ENCODE data around the gene SPON1.

SPON1 gene

DNA sequence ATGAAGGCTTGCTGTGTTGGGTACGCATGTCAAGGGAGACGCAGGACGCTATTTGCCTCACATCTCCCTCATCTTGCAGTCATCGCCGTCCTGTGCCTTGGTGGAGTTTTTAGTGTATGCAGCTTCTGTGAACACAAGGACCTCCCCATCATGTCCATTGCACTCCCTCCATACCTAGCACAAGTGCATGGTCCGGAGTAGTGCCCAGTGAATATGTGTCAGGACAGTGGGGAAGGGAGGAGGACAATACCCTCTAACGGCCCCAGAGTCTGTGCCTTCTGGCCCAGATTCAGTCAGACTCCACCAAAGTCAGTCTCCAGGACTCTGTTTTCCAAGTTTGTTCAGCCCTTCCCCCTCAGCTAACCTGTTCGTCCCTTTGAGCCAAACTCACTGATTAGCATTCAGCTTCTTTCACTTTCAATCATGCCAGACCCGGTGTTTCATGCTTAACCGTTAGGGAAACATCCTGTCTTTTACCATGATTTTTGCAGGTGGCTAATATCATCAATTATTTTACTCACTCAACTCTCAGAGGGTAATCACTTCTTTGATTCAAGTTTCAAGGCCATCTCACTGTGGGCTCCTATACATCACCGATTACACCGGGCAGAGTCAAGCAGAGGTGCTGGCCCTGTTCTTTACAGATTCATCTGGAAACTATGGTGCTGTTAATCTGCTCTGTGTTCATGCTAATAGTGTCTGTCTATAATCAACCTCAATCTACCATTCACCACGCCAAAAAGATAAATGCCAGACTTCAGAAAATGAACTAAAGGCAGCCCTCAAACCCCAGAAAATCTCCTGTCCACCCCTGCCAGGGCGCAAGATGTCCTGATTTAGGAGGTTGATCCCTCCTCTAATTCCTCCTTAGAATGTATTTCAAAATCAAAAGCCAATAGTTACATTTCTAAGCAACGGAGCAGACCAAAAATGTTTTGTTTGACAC is 240.0 kb downstream of the SPON1 start:
- no peak for DNase-seq

DNA sequence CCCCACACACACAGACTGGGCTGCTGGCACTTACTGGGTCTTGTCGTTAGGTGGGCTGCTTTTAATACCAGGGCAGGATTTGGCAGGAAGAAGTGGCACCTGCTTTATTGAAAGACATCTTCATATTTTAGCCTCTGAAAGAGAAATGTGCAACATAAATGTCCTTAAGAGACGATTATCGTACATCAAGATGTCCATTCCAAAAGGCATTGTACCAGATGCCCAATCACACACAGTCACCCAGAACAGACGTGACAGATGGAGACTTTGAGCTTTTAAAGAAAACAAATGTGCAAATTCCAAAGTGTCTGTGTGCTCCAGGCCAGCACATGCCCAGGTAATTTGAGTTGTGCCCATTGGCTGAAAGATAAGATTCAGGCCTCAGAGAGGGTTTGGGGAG is 240.8 kb downstream of the SPON1 start:
- no peak for DNase-seq

DNA sequence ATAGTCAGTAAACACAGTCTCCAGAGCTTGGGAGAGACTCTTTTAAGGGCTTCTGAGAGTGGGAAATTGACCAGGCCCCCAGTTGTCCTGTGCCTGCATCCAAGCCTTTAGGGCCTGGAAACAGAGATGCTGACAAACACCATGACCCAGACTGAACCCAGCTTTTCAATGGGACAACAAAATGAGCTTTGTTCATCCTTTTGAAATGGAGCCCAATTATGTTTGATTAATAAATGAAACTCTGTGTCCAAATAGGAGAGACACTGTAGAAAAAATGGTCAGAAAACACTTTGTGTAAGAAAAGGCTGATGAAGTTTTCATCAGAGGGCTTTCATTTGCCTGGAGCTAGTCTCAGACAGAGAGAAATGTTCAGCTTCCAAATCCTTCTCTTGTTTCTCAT is 250.5 kb downstream of the SPON1 start:
- DNase-seq: no peak

DNA sequence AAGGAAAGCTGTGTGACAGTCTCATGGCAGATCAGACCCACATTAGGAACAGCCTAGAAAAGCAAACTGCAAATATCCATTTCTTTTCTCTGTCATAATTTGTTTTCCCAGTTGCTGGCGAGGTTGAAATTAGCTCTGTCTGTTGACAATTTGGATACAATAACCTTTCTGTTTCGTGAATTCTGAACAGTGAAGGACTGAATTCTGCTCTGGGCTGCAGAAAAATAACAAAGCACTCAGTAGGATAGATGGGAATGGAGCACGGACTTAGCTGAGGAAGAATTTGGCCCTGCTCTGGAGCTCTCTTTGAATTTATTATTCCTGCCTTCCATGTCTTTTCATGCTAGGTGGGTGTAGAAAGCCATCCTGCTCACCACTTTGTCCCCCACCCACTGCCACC is 256.2 kb downstream of the SPON1 start:
- DNase-seq: no peak

DNA sequence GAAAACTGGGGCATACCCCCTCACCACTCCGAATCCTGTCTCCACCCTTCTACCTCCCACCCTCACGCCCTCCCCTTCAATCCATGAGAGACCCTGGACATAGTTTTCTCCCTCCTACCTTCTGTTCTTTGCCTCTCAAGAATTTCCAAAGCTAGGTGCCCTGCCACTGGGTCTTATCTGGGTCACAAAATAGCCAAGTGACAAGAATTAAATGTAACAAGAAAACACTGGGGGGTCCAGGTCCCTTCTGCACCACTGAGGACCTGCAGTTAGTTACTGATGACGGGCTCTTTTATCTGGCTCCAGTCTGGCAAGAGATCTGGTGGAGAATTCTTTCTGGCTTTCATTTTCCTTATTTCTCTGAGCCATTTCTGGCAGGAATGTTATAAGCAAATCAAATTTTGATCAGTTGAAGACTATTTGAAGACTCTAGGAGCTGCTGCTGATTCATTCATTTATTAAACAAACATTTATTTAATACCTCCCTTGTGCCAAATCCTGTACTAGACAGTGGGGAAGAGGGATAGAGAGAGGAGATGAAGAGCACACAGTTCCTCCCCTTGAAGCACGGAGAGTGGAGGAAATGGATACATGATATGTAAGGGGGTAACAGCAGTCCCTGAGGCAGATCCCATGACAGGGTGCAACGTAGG is 261.2 kb downstream of the SPON1 start:
- no peak for DNase-seq

DNA sequence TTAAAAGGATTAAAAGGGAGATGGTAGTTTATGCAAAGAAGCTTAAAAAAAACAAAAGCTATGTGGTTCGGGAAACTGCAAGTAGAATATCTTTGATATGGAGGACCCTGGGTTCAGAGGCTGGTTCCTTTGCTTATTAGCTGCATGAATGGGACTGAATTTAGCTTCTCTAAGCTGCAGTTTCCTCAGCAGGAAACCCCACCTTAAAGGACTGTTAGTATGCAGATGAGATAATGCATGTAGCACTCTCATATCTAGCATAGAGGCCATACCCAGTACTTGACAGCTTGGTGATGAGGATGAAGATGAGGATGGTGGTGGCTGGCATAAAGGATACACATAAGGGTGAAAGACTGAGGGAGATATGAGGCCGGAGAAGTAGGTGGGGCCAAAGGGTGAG is 261.9 kb downstream of the SPON1 start:
- DNase-seq: no peak

DNA sequence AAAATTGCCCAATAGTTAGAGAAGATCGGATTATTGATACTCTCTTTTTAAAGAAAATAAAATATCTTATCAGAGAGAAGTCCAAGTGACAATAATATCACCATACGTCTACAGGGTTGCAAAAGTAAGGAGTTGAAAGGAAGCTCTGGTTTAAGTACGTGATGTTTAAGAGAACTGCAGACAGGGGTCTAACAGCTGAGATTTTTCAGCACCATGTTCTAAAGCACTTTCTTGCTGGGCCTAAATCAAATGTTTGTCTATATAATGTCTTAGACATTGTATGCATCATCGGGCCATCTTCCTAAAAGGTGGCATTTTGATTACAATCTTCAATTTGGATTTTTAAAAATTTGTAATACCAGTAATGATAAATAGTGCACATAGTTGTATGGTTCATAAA is 263.1 kb downstream of the SPON1 start:
- DNase-seq: no peak

DNA sequence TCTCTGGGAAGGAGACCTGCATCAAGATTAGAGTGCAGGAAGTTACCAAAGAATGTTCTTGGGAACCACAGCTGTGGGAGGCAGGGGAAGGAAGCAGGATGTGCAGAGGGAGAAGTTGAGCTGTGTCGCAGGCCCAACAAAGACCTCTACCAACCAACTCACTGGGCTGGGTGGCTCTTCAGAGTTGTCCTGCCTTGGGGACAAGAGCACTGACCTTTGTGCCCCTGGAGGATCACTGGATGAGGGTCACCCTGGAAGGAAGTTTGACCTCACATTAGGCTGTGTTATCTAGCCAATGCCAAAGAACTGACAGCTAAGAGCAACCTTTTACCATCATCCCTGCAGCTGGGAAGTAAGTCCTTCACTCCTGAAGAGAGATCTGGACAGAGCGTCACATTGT is 265.8 kb downstream of the SPON1 start:
- DNase-seq: no peak

DNA sequence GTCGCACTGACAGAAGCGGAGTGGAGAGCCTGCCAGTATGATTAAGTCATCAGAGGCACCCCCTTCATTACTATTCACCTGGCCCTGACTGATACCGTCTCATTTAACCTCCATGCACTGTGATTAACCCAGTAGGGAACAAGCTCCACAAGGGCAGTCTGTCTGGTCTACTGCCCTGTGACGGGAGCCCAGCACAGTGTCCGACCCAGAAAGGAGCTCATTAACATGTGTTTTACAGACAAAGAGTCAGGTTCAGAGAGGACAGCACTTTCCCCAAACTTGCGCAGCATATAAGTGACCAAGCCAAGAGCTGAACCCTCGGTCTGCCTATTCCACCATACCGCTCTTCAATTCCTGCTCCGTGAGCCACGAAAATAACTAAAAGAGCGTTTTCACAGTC is 266.9 kb downstream of the SPON1 start:
- no peak for DNase-seq

DNA sequence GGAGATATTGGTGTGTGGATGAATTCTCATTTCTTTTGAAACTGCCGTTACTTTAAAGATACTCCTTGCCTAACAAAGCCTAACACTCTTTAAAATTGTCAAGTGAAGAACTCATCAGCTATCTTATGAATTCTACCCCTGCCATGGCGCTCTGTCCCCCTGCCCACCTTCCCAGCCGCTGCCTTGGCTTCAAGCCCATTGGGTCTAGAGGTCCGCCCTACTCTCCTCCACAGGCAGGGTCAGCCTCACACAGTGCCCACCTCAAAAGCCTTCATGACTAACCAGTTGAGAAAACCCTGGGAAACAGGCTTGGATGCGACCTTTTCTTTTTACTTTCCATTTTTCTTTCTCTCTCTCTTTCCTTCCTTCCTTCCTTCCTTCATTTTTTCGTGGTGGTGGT is 267.9 kb downstream of the SPON1 start:
- DNase-seq: no peak

DNA sequence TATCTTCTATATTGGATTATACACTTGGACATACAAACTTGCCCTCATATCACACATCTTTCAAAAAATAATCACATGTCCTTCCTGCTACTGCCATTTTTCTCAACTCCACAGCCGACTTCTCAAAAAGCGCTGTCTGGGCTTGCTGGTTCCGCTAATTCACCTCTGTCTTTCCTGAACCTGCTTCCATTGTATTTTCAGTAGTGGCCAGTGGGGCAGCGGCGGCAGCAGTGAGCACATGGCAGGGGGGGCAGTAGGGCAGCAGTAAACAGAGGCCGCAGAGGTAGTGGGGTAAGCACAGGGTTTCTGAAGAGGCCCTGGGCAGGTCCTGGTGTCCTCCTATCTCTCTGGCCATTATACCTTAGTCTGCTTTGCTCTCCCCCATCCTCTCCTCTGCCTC is 270.1 kb downstream of the SPON1 start:
- DNase-seq: no peak

DNA sequence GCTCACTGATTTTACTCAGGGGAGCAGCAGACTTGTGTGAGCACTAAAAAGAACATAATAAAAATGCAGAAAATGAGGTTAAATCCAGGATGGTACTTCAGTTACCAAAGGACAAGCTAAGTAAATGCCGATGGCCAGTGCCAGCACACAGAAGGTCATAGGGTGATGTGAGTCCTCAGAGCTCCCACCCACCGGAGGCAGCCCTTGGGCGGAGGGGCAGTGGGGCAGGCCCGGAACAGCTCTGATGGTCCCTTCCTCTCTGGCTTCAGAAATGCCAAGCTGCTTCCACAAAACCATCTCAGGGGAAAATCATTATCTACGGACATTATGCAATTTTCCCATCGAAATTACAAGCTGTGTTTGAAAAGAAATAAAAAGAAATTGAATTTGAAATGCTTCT is 271.9 kb downstream of the SPON1 start:
- no peak for DNase-seq

DNA sequence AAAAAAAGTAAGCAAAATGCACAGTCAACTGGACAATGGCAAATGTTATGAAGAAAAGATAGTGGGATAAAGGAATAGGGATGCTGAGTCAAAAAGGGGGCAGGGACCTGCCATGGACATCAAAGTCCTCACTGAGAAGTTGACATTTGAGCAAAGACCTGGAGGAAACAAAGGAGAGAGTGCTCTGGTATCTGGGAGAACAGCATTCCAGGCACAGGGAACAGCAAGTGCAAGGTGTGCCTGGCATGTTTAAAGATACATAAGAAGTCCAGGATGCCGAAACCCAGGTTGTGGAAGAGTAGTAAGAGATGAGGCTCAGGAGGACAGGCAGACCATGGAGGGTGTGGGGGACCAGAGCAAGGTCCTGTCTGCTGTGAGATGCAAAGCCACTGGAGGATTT is 273.2 kb downstream of the SPON1 start:
- no peak for DNase-seq

DNA sequence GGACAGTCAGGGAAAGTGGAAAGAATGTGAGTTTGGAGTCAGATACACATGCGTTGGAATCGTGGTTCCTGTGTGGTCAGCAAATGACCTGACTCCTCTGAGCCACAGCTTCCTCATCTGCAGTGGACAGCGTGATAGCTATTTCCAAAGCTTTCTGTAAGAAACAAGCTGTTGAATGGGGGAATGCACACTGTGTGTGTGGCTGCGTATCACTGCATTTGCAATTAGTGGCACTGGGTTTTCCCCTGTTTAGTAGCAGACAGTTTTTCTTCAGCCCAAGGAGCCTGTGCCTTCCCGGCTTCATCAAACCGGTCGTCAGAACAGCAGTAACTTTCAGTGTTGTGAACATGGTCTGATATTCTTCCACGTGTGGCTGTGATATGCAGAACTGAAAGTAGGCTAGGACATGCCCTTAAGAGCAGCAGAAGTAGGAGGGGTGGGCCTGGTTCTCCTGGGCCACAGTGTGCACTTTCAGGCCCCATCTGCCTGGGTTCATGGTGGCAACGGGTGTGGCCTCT is 275.0 kb downstream of the SPON1 start:
- DNase-seq: no peak

DNA sequence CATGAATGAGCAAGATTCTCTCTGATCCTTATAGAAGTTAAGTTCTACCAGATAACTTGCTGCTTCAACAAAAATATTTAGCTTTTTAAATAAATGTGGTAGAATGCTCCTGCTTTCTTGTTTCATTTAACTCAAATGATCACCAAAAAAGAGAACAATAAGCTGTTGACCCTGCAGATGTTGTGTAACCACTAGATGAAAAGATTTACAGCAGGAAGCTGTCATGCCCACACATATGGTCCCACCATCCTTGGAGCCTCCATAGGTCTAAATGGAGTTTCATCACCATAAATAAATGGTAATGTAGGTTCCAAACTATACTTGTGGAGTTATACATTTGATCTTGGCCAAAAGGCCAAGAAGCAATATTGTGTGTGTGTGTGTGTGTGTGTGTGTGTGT is 277.7 kb downstream of the SPON1 start:
- DNase-seq: no peak

DNA sequence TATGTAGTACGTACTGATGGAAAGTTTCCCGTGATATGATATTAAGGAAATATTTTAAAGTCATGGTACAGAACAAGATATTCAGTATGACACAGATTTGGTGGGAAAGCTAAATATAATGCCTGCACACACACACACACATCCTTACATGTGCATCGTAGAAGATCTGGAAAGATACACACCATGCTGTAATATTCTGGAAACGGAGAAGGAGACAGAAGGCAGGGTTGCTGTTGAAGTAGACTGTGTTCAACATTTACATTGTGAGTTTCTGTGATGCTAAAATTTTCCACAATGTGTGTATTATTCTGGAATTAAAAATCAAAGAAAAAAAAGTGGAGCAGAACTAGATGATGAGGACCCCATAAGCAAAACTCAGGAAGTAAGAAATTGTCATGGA is 278.4 kb downstream of the SPON1 start:
- no peak for DNase-seq

DNA sequence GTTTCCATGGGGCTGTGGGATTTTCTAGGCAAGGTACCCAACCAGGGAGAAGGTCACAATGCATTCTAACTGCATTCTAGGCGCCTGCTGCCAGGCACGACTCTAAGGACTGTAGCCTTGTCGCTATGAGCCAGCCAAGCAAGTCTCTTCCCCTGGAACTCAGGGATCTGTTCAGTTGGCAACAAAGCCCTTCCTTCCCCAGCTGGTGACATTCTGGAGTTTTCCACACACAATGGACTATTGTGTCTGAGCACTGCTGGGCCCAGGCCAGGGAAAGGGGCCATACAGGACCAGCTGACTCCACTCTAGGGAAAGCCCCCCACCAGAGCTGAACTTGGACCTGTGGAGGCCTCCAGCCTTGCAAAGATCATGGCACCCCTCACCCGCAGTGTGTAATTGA is 279.7 kb downstream of the SPON1 start:
- DNase-seq: no peak

DNA sequence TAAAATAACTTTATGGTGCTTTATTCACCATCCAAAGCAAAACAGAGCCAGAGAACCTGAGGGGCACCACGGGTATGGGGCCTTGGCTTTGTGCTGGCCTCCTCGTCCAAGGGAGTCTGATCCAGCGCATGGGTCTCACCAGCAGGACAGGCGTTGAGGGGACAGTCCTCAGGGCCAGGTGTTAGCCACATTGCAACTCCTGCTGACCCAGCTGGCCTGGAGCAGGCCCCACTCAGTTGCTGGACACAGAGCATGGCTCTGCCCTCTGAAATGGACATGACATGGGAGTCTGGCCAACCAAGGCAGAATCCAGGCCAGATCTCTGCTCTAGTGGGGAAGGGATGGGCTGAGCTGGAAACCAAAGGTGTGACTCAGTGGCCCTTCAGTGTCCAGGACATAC is 280.2 kb downstream of the SPON1 start:
- no peak for DNase-seq

DNA sequence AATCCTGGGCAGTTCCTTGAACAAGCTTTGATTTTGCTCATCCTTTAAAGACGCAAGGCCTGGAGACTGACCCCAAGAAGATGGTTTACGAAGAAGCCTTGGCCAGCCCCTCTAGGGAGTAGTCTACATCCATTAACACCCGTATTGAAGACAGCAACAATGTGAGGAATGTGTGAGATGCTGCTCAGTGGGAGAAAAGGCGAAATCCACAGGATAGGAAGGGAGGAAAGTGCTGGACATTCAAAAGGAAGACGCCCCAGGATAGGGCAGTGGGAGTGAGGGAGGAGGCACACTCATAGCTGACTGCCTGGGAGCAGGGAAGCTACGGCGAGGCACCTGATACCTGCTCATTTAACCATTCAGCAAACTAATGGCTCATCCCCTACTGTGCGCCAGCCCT is 282.4 kb downstream of the SPON1 start:
- DNase-seq: no peak

DNA sequence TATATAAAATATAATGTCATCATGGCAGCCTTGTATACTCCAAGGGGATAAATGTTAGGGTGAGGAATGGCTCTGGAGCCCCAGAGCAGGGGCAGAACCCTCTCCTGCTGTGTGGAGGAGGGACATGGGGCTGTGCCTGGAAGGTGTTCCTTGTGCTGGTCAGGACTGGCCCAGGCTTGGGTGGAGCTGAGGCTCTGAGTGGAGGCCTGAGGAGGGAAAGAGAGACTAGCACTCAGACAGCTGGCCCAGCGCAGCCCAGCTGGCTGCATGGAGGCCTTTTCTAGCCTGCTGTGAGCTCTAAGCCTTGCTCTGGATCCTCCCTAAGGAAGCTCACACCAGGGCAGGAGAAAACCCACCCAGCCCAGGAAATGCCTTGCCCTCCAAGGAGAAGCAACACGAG is 282.9 kb downstream of the SPON1 start:
- no peak for DNase-seq

DNA sequence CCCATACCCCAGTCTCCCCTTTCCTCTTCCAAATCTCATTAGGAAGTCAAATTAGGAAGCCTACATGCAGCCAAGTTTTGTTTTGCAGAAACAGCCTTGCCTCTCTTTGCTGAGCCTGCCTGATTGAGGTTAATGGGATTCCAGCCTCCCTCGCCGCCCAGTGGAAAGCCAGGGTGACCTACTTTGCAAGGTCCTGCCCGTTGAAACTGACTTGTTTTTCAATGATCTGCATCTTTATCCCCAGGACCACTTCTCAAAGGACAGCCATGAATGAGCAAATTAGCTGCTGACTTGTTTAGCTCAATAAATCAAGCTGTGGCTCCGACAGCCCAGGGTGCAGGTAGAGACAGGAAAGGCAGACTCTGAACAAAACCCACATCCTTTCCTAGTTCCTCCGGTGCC is 286.1 kb downstream of the SPON1 start:
- no peak for DNase-seq

DNA sequence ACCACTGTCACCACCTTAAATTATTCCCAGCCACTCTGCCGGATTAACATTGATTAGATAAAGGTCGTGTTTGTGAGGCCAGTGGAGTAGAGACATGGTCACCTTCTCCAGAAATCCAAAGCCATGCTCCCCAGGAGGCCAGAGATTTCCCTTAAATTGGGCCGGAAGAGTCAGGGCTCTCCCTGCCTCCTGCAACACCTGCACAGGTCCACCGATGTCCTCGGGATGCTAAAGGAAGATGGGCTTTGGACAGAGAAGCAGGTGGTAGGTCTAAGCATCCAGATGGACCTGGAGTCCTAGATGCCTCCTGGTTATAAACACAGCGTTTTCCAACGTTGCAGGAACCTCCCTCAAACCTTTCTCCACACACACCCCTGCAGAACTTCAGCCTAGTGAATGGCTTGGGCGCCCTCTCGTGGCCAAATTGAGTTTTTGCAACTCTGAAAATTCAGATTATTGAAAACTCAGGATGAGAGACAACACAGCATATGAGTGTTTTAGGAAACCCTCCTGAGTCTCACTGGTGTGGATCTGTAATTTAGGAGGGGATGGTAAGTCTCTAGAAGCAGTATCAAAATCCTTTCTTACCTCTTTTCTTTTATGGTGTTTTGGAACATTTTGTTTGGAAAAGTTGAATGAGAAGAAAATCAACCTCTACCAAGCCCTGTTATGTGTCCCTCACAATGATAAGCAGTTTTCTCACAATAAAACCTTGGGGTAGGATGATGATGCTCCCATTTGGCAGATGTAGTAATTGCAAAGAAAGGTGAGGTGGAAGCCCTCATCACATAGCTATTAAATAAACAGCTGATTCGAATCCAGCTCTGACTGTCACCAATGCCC is 286.8 kb downstream of the SPON1 start:
- DNase-seq: no peak

DNA sequence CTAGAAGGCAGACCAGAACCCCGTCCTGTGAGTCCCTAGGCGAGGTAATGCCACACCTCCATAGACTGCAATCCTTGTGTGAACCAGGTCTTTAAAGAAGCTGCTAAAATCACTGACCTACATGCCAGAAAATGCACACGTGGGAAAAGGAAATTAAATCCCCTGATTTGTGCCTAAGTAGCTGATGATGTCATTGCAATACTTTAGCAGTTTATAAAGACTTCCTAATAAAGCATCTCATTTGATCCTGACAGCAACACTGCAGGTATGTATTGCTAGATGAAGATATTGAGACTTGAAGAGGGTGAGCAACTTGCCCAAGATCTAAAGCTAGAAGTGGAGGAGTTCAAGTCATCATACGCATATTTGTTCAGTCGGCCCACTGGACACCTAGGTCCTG is 289.2 kb downstream of the SPON1 start:
- DNase-seq: no peak
